Measurements from ENCODE around the gene TOB1.
A peak's percentile ranks its signal among the peaks of the same experiment; 100 is the strongest.
"Not testable (repeated sequence)": the region's sequence is repeated elsewhere in the genome, so short reads cannot be mapped to it uniquely, and the experiment has no call there.

The TOB1 gene

DNA sequence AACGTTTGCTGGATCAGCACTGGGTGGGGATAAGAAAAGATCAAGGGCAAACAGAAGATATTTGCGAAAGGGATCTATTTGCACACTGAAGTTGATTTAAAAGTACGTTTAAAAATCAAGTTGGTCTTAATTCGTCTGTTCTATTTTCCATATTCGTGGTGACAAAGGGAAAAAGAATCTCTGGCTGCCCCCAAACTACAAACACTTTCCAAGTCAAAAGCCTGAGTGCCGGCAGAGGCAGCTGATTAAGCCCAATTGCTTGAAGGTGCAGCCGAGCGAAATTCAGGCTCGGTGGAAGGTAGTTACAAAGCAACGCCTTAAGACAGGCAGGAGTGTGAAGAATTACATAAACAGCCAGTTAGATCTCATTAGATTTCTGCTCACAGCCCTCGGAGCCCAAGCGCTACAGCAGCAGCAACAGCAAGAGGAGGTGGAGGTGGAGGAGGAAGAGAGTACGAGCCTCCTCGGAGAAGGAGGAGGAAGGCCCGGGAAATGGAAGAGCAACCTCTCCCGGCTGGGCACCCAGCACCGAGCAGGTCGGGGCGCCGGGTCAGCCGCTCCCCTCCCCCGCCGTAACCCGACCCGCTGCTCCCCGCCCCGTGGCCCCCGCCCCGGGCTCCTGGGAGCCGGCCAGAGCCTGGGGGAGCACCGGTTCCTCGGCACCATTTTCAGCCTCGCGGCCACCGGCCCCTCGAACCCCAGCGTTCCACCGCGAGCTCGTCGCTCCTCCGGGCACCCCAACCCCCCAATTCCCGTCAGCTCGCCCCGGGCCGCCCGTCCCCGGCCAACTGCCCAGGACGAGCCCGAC lies 890 bp downstream of the TOB1 start:
- peak overlapping the region; percentile 98 for H3K9ac ChIP-seq (ENCODE audit: low read length)
- peak; percentile 73 for DNase-seq (ENCODE audit: low read depth)

DNA sequence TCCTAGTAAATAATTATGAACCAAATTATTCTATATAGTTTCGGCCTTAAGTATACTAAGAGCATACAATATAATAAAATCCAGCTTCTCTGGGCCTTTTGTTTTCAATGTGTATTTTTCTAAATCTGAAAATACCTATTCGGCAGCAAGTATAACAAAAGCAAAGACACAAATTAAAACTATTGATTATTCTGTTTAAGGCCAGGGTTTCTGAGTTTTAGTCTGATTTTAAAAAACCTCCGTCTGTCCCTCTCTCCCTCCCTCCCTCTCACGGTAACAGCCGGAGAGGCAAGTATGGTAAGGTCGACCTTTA lies 1.5 kb downstream of the TOB1 start:
- H3K4me1 ChIP-seq (ENCODE audit: control insufficient read depth, insufficient read depth, low read length), result peaks cover 43% of the 10 kb centered on the region
- H3K36me3 ChIP-seq (ENCODE audit: control insufficient read depth, insufficient read depth, low read length, severe bottlenecking), result peaks cover 33% of the 10 kb centered on the region
- peak overlapping the region; percentile 92 for H3K4me3 ChIP-seq (ENCODE audit: low read length)
- DNase-seq (ENCODE audit: low read depth), result no peak
- no peaks in the 10 kb centered on the region for H3K9me3 ChIP-seq (ENCODE audit: control insufficient read depth, low read length)
- H3K27me3 ChIP-seq (replicated peaks; ENCODE audit: control insufficient read depth, insufficient read depth, low read length), result no peaks in the 10 kb centered on the region
- H3K9ac ChIP-seq (ENCODE audit: low read length), result peak overlapping the region; percentile 98

More for the DNA sequence above, 890 bp downstream of the TOB1 start:
- Histone ChIP-seq H3K4me1 (ENCODE audit: control insufficient read depth, insufficient read depth, low read length) (peaks cover 43% of the 10 kb centered on the region), H3K27me3 (replicated peaks; ENCODE audit: control insufficient read depth, insufficient read depth, low read length) (no peaks in the 10 kb centered on the region), H3K4me3 (ENCODE audit: low read length) (peak overlapping the region; percentile 92), H3K36me3 (ENCODE audit: control insufficient read depth, insufficient read depth, low read length, severe bottlenecking) (peaks cover 33% of the 10 kb centered on the region), H3K9me3 (ENCODE audit: control insufficient read depth, low read length) (no peaks in the 10 kb centered on the region)

DNA sequence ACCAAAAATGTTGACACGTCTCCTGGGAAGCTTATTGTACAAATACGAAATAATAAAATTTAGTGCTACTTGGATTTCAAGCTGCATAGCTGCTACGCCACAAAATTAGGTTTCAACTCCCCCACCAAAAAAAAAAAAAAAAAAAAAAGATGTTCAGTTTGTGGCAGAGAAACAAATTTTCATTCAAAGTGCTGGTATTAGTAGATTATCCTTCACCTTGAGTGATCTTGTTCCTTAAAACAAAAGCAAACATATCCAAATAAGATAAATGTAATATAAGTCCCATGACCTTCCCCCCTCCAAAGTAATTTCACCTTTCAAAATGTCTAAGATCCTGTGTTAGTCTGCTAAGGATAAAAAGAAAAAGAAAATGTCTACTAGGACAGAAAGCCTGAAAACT lies 2.2 kb downstream of the TOB1 start:
- H3K27me3 ChIP-seq (replicated peaks; ENCODE audit: control insufficient read depth, insufficient read depth, low read length), result no peaks in the 10 kb centered on the region
- H3K9ac ChIP-seq (ENCODE audit: low read length), result peak overlapping the region; percentile 98
- peaks cover 33% of the 10 kb centered on the region for H3K36me3 ChIP-seq (ENCODE audit: control insufficient read depth, insufficient read depth, low read length, severe bottlenecking)
- peaks cover 43% of the 10 kb centered on the region for H3K4me1 ChIP-seq (ENCODE audit: control insufficient read depth, insufficient read depth, low read length)
- H3K9me3 ChIP-seq (ENCODE audit: control insufficient read depth, low read length), result no peaks in the 10 kb centered on the region
- DNase-seq (ENCODE audit: low read depth), result no peak
- H3K4me3 ChIP-seq (ENCODE audit: low read length), result peak overlapping the region; percentile 92

DNA sequence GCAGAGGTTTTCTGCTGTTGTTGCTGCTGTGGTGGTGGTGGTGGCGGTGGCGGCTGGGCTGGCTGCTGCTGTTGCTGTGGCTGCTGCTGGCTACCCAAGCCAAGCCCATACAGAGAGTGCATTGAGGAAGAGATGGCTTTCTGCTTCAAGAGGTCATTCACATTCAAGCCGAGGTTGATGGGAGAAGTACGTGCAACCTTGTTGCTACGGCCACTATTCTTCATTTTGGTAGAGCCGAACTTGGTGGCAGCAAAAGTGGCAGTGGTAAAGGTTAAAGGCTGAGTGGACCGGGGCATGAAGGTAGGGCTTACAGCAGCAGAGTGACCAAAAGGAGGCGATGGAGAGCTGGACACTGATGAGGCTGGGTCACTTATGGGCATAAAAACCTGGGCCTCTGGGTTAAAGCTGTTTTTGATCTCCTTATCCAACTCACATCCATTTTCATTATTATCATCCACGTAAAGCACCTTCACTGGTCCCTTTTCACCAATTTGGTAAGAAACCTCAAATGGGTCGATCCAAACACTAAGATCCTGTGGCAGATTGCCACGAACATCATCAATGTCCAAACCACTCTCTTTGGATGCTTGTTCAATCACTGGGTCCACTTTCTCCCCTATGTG lies 2.8 kb downstream of the TOB1 start:
- H3K4me3 ChIP-seq (ENCODE audit: low read length), result peak overlapping the region; percentile 92
- peak overlapping the region; percentile 98 for H3K9ac ChIP-seq (ENCODE audit: low read length)
- peaks cover 38% of the 10 kb centered on the region for H3K4me1 ChIP-seq (ENCODE audit: control insufficient read depth, insufficient read depth, low read length)
- no peaks in the 10 kb centered on the region for H3K9me3 ChIP-seq (ENCODE audit: control insufficient read depth, low read length)
- H3K27me3 ChIP-seq (replicated peaks; ENCODE audit: control insufficient read depth, insufficient read depth, low read length), result no peaks in the 10 kb centered on the region
- DNase-seq (ENCODE audit: low read depth), result peak; percentile 54
- peaks cover 33% of the 10 kb centered on the region for H3K36me3 ChIP-seq (ENCODE audit: control insufficient read depth, insufficient read depth, low read length, severe bottlenecking)

DNA sequence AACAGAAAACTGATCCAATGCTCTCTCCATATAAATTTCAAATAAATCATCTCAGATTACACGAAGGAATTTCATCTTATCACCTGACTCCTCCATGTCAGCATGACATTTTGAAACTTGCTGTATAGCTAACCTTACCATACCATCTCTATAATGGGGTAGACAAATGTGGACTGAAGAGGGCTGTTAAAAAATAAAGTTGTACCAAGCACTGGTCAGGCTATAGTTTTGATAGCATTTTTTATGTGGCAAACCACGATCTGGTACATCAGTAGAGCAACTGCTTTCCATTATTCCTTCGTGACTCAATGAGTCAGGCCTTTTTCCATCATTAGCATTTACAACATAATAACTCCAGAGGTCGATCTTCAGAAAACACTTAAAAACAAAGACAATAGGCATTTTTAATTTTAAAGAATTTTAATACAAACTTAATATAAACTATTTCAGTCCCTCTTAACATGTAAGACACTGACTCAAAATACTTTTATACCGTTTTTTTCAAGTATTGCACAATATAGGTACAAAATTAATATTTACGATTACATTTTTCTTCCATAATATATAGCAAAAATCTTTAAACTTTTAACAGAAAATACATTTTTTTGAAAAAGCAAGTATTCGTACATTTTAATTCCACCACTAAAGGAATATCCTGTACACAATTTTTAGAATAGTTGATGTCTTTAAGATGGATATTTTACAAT lies 4.2 kb downstream of the TOB1 start:
- H3K9me3 ChIP-seq (ENCODE audit: control insufficient read depth, low read length), result no peaks in the 10 kb centered on the region
- H3K27me3 ChIP-seq (replicated peaks; ENCODE audit: control insufficient read depth, insufficient read depth, low read length), result no peaks in the 10 kb centered on the region
- peak overlapping the region; percentile 92 for H3K4me3 ChIP-seq (ENCODE audit: low read length)
- peaks cover 33% of the 10 kb centered on the region for H3K4me1 ChIP-seq (ENCODE audit: control insufficient read depth, insufficient read depth, low read length)
- peak; percentile 52 for DNase-seq (ENCODE audit: low read depth)
- peak overlapping the region; percentile 98 for H3K9ac ChIP-seq (ENCODE audit: low read length)
- peaks cover 33% of the 10 kb centered on the region for H3K36me3 ChIP-seq (ENCODE audit: control insufficient read depth, insufficient read depth, low read length, severe bottlenecking)

DNA sequence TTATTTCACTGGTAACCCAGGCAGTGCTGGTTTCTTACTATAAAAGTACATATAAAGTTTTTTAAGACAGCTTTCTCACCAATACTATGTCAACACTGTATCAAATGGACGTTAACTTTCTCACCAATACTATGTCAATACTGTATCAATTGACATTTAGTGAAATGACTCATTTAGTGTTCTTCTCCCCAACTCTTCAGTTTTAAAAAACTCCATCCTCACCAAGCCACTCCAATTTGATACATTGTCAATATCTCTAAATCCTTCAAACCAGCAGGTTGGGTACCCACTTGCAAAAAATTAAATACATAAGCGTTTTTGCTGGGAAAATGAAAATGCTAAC lies 4.8 kb downstream of the TOB1 start:
- no peak overlapping the region for H3K4me3 ChIP-seq (ENCODE audit: low read length)
- no peaks in the 10 kb centered on the region for H3K27me3 ChIP-seq (replicated peaks; ENCODE audit: control insufficient read depth, insufficient read depth, low read length)
- no peaks in the 10 kb centered on the region for H3K9me3 ChIP-seq (ENCODE audit: control insufficient read depth, low read length)
- peaks cover 33% of the 10 kb centered on the region for H3K36me3 ChIP-seq (ENCODE audit: control insufficient read depth, insufficient read depth, low read length, severe bottlenecking)
- H3K9ac ChIP-seq (ENCODE audit: low read length), result no peak overlapping the region
- DNase-seq (ENCODE audit: low read depth), result no peak
- H3K4me1 ChIP-seq (ENCODE audit: control insufficient read depth, insufficient read depth, low read length), result peaks cover 33% of the 10 kb centered on the region

DNA sequence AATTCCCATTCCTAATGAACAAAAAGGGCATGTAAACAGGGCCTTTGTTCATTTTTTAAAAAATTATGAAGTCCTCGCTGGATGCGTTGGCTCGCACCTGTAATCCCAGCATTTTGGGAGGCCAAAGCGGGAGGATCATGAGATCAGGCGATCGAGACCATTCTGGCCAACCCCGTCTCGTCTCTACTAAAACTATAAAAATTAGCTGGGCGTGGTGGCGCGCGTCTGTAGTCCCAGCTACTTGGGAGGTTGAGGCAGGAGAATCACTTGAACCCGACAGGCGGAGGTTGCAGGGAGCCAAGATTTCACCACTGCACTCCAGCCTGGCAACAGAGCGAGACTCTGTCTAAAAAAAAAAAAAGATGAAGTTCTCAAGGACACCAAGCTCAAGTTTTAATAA lies 6.4 kb downstream of the TOB1 start:
- Histone ChIP-seq H3K4me1 (ENCODE audit: control insufficient read depth, insufficient read depth, low read length) (peaks cover 33% of the 10 kb centered on the region), H3K36me3 (ENCODE audit: control insufficient read depth, insufficient read depth, low read length, severe bottlenecking) (peaks cover 33% of the 10 kb centered on the region)
- H3K27me3 ChIP-seq (replicated peaks; ENCODE audit: control insufficient read depth, insufficient read depth, low read length); DNase-seq (ENCODE audit: low read depth); H3K4me3 ChIP-seq (ENCODE audit: low read length); H3K9ac ChIP-seq (ENCODE audit: low read length); H3K9me3 ChIP-seq (ENCODE audit: control insufficient read depth, low read length): not testable (repeated sequence)

DNA sequence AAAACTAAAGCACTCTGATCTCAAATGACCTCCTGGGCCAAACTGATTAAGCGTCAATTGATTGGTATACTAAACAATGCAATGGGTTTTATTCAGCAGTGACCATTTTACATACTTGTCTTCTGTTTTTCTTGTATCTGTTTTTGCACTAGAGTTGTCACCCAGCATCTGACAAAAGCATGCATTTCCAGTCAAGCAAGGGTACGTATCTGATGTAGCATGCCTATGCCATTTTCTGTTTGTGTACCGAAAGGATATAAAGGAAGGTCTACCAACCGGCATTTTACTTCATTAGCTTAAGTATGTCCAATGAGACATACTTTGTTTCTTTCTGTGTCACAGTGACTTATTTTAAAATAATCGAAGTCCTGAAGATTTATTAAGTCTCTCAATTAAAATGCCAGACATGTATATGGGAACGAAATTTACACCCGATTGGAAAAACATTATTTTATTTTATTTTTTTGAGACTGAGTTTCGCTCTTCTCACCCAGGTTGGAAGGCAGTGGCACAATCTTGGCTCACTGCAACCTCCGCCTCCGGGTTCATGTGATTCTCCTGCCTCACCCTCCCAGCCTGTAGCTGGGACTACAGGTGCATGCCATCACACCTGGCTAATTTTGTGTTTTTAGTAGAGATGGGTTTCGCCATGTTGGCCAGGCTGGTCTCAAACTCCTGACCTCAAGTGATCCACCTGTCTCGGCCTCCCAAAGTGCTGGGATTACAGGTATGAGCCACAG lies 7.5 kb downstream of the TOB1 start:
- H3K27me3 ChIP-seq (replicated peaks; ENCODE audit: control insufficient read depth, insufficient read depth, low read length), result no peaks in the 10 kb centered on the region
- no peak for DNase-seq (ENCODE audit: low read depth)
- peaks cover 26% of the 10 kb centered on the region for H3K4me1 ChIP-seq (ENCODE audit: control insufficient read depth, insufficient read depth, low read length)
- no peak overlapping the region for H3K9ac ChIP-seq (ENCODE audit: low read length)
- no peak overlapping the region for H3K4me3 ChIP-seq (ENCODE audit: low read length)
- no peaks in the 10 kb centered on the region for H3K9me3 ChIP-seq (ENCODE audit: control insufficient read depth, low read length)
- H3K36me3 ChIP-seq (ENCODE audit: control insufficient read depth, insufficient read depth, low read length, severe bottlenecking), result peaks cover 29% of the 10 kb centered on the region

DNA sequence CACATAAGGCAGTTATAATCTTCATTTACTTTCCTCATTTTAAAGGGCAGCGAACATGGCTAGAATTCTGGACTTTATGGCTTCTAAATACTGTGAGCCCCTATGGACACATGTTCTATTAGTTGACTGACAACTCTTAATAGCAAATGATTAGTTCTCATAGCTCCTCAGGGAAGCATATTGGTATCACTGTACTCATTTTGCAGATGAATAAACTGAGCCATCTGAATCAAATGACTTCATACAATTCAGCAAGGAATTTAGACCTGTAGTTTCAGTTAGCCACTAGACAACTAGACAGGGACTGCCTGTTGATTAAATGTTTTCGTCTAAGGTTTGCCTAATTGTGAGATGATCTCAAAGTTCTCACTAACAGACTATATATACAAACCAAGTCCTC lies 9.7 kb downstream of the TOB1 start:
- no peak for DNase-seq (ENCODE audit: low read depth)
- Histone ChIP-seq H3K9me3 (ENCODE audit: control insufficient read depth, low read length) (no peaks in the 10 kb centered on the region), H3K4me3 (ENCODE audit: low read length) (no peak overlapping the region), H3K36me3 (ENCODE audit: control insufficient read depth, insufficient read depth, low read length, severe bottlenecking) (peaks cover 7% of the 10 kb centered on the region), H3K9ac (ENCODE audit: low read length) (no peak overlapping the region), H3K27me3 (replicated peaks; ENCODE audit: control insufficient read depth, insufficient read depth, low read length) (no peaks in the 10 kb centered on the region), H3K4me1 (ENCODE audit: control insufficient read depth, insufficient read depth, low read length) (peaks cover 9% of the 10 kb centered on the region)

DNA sequence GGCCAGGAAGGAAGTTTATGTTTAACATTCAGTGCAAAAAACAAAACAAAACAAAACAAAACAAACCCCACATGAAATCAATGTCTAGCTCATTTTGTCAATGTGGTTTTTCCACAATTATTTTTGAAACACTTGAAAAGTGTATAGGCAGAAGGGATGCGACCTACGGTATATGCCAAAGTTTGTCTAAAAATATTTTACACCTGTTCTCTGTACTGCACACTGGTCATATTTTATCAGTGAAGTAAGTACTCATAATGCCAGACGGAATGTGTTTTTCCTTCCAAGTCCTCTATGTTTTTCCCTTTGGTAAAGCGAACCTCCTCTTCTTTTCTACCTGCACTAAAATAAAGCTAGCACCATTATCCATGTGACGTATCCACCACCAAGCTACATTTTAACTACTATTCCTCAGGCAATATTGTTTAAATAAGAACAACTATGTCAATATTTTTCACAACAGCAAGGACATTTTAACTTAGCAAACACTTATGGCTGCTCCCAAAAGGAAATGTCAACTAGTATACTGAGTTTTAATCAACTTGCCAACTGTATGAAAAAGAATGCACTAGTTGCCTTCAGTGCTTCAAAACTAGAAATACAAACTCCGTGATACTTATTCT lies 10.3 kb downstream of the TOB1 start:
- Histone ChIP-seq H3K9ac (ENCODE audit: low read length) (no peak overlapping the region), H3K27me3 (replicated peaks; ENCODE audit: control insufficient read depth, insufficient read depth, low read length) (no peaks in the 10 kb centered on the region), H3K4me3 (ENCODE audit: low read length) (no peak overlapping the region), H3K9me3 (ENCODE audit: control insufficient read depth, low read length) (no peaks in the 10 kb centered on the region), H3K4me1 (ENCODE audit: control insufficient read depth, insufficient read depth, low read length) (peaks cover 6% of the 10 kb centered on the region), H3K36me3 (ENCODE audit: control insufficient read depth, insufficient read depth, low read length, severe bottlenecking) (peaks cover under 1% of the 10 kb centered on the region)
- DNase-seq (ENCODE audit: low read depth), result no peak

DNA sequence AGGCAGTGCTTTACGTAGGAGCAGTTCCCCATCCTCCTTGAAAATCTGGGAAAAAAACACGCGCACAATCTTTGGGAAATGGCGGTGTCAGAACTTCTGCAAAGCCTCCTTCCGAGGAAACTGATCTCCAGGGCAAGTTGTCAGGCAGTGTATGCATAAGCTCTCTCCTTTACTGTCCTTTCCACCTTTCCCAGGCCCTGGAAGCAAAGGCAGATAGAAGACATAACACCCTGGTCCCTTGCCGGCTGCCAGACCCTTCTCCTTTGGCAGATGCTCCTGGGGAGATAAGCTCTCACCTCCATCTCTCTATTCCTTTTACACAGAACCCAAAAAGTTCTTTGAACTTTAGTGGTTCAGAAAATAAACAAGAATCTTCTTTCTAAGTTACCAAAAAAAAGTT lies 12.4 kb downstream of the TOB1 start:
- no peaks in the 10 kb centered on the region for H3K27me3 ChIP-seq (replicated peaks; ENCODE audit: control insufficient read depth, insufficient read depth, low read length)
- no peak overlapping the region for H3K9ac ChIP-seq (ENCODE audit: low read length)
- H3K4me3 ChIP-seq (ENCODE audit: low read length), result no peak overlapping the region
- H3K9me3 ChIP-seq (ENCODE audit: control insufficient read depth, low read length), result no peaks in the 10 kb centered on the region
- no peak for DNase-seq (ENCODE audit: low read depth)
- H3K36me3 ChIP-seq (ENCODE audit: control insufficient read depth, insufficient read depth, low read length, severe bottlenecking), result no peaks in the 10 kb centered on the region
- peaks cover 6% of the 10 kb centered on the region for H3K4me1 ChIP-seq (ENCODE audit: control insufficient read depth, insufficient read depth, low read length)
